ENCODE results near the gene MGAT5.

The MGAT5 gene

DNA sequence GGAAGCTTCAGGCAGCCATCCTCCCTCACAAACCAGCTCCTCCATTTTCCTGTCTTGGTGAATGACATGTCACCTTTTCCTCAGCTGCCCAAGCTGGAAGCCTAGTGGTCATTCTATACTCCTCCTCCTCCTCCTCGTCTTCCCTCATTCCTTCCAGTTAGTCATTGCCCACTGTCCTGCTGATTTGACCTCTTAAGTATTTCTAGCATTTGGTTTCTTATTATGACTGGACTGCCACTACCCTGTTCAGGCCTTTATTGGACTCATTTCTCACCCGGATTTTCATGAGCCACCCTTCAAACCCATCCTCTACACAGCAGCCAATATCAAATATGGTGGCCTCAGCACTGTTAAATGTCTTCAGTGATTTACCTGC lies 21.9 kb upstream of the MGAT5 start:
- no peak for DNase-seq

DNA sequence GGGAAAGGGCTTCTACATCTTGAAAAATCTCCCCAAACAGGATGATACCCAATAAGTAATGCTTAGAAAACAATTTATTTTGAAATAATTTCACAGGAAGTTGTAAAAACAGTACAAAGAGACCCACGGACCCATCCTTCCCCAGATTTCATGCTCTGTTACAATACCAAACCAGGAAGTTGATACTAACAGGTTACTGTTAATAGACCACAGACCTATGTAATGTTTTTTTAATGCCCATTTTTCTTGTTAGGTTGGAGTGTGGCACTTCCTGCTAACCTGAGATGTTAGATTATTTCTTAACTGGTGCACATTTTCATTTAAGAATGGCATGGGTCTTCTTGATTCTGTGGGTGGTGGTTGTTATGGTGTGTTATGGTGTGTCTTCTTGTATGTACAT lies 21.4 kb upstream of the MGAT5 start:
- DNase-seq = no peak

DNA sequence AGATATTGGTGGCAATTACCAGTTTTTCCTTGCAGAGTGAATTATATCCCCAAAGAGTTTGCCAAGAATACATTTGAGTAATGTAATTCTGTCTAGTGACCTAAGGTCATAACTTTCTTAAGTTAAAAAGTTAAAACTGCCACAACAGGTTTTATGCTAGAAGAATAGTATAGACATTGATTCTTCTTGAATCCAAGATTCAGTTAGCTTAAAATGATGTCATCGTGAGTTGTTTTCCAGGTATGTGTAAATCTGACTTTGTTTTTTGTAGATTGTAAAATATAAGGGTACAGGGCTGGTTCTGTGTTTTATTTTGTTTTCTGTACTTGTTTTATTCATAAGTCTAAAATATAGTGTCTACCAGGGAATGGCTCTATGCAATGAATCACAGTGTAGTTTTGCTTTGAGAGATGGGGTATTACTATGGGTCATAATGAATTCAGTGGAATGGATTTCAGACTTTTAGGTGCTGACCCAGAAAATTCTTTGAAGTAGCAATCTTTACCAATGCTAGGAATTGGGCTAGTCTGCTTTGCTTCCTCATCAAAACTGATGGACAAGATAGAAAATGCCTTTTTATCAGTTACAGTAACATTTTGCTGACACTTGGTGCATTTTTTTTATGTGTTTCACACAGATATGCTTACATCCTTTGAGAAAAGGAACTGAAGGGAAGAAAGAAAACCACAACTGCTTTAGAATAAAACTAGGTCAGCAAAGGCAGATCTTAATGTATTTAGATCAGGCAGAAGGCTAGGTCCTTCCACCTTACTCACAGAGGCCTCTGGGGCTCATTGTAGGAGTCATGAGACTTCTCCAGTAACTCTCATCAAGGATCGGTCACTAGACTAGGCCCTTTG lies 20.8 kb upstream of the MGAT5 start:
- no peak for DNase-seq

DNA sequence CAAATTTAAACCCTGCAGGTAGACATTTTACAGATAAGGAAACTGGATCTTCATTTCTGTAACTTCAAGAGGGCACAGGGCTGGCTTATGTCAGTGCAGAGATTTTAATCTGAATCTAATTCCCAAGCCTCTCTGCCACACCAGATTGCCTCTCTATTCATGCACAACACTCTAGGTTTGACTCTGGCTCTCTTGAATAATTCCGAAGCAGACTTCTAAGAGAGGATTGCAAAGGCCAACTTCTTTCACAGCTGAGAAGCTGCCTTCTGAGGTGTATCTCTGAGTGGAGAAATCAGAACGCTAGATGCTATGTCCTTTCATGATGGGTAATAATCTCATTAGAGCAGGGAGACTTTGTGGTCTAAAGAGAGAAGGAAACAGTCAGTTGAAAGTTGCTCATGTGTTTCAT lies 20.1 kb upstream of the MGAT5 start:
- DNase-seq = no peak

DNA sequence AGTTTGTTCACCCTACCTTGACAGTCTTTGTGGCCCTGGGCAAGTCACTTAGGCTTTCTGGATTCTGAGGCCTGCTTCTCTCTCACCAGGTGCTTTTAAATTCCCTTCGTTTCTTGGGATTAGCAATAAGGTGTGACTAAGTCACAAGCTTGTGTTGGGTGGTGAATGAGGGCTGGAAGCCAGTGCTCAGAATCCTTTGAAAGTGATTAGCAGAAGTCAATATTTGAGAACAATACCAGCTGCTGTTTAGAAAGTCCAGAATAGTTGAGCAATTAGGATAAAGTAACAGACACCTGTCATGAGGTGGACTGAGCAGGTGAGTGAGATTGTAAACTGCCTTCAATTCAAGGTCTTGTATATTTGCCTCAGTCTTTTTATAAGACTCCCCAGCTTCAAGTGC lies 19.3 kb upstream of the MGAT5 start:
- DNase-seq = no peak

DNA sequence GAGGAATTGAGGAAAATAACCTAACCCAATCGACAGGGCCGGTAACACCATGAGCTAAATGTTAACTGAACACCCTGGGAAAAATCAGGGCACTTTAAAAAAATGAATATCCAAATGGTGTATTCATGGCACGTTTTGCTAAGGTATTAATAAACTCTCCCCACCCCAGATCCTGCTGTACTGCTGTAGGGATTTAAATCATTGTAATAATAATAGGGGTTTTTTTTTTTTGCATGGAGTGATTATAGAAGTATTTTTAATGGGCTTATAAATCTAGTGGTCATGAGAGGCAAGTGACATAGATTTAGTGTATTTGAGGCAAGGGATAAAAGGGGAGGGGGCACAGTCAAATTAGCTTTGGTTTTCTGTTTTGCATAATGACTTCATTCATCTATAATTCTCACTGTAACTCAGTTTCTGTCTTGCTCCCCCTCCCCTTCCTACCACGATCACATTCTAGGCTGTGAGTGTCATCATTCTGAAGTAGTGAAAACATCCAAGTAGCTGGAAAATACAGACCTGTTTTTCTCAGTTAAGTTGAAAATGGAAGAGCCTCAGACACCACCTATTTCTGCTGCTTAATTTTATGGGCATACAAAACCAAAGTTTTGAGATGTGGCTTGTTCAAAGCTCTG lies 18.2 kb upstream of the MGAT5 start:
- DNase-seq = peak; percentile 14

DNA sequence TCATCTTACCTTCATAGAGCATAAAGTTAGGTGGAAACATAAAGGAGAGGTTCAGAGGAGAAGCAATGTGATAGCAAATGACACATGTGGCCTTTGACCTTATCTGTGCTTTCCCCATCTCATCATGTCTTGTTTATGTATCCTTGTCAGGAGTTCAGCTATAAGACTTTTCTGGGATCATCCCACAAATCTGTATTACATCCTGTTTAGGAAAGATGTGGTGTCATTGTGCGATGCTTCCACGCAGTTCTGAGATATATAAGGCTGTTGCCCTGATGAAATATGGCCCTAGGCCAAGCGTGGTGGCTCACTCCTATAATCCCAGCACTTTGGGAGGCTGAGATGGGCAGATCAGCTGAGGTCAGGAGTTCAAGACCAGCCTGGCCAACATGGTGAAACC lies 15.5 kb upstream of the MGAT5 start:
- no peak for DNase-seq

DNA sequence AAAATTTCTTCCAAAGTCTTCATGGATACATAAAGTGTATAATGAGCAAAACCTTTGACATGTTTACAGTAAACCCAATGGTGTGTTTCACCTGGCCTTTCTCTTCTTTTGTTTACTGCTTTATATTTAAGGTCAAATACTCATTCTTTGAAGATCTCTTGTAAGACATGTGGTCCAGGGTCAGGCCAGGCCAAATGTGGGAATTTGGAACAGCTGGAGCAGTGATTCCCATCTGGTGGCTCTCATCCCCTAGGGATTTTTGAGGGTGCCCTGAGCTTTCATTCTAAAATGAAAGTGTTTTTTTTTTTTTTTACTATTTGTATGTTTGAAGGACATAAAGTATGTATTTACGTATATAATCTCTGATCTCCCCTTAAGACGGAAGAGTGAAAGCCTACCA lies 13.8 kb upstream of the MGAT5 start:
- no peak for DNase-seq

DNA sequence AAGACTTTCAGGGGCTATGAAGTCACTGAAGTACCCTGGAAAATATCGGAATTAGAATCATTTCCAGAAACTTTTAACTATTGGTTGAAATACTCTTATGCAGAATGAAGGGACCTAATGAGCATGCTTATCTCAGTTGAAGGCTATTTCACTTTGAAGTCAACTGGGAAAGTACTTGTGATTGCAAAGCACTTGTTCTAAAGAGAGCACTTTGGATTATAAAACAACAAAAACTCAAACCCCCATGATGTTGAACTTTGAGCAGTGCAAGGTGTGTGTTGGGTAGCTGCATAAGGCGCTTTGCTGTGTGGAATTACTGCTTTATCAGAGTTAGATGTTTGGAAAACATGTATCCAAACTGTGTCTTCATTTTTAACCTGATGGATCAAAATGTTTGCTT lies 12.0 kb upstream of the MGAT5 start:
- no peak for DNase-seq

DNA sequence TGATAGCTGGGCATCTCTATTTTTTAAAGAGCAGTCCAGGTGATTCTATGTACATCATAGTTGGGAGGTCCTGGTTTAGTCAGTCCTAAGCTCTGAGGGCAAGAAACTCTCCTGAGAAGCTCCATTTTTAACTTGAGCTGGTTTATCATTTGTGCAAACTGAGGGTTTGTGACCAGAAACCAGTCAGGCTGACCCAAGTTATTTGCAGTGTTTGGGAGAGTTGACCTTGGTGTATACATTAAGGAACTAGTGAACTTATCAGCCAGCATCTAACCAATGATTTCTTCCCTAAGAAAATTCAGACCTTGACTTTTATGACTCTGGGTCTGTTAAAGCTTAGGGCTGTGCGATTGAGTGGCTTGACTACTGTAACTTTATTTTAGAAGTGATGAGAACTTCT lies 10.6 kb upstream of the MGAT5 start:
- DNase-seq = no peak

DNA sequence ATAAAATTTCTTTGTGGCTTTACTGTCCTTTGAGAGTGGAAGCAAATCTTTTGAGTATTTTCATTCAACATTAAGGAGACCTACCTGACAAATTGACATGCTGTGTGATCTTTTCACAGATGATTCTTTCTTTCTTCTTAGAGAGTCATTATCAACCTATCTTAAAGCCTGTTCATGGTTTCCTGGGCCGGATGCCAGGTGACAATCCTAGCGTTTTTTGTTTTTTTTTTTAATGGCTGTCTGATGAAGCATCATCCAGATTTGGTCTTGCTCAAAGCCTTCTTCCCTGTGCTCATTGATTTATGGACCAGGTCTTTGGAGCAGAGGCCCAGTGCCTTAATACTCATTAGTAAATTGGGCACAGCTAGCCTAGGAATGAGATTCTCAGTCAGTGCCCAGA lies 9.8 kb upstream of the MGAT5 start:
- no peak for DNase-seq

DNA sequence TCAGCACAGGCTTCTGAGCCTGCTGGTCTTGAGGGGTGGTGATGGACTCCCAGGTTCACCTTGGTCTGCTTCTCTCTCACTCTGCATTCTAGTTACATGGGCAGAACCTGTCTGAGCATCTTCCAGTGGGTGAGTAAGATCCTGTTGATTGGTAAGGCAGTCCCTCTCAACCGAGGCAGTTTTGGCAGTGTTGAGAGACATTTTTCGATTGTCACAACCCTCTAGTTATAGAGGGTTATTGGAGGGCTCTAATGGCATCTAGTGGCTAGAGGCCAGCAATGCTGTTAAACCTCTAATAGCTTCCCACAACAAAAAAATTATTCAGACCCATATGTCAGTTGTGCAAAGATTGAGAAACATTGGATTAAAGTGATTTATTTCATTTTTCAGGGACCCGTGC lies 9.3 kb upstream of the MGAT5 start:
- DNase-seq = no peak

DNA sequence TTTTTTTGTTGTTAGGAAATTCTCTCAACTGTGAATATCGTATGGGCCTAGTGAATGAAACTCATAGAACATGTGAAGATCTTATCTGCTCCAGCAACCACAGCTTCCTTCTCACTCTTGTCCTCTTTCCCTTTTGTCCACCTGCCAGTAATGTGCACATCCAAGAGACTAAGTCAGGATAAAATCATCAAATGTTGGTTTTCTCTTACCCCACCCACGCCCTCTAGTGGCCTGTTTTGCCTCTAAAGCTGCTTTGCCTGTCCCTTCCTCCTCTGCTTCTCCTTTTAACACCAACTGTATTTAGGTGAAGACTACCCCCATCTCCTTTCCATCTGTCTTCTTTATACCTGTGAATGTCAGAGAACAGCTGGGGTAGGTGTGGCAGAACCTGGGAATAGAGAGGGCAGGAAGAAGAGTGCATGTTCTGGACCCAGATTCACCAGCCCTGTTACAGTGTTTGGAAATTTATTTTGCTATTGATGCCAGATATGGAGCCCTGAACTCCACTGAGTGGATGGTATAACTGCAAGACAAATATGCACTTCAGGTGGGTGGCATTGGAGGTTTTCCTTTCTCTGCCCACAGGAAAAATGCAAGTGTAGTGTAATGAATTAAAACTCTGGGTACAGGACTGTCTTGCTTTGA lies 8.4 kb upstream of the MGAT5 start:
- DNase-seq = peak; percentile 41

DNA sequence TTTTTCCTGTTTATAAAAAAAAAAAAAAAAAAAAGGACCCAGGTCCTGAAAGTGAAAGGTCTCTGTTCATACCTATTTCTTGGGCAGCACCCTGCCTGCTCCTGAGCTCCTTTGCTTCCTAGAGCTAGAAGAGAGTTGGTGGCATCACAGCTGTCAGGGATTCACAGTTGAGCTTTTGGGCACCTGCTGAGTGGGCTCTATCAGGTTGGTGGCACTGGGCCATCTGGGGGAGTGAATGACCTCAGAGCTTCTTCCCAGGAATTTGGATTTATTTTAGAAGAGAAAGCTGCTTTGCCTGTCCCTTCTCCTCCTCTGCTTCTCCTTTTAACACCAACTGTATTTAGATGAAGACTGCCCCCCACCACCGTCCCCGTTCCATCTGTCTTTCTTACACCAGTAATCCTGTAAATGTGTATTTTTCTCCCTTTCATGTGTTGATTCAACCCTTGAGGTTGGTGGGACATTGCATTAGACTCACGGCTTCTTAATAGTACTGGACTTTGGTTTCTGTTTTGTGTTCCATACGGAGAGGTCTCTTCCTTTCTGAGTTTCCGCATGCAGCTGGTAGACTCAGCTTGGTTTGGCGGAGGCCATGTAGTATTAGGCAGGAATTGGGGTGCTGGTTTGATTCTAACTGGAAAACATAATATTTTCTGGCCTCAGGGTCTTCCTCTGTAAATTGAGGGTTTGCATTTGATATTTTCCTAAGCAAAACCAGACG lies 7.6 kb upstream of the MGAT5 start:
- no peak for DNase-seq

DNA sequence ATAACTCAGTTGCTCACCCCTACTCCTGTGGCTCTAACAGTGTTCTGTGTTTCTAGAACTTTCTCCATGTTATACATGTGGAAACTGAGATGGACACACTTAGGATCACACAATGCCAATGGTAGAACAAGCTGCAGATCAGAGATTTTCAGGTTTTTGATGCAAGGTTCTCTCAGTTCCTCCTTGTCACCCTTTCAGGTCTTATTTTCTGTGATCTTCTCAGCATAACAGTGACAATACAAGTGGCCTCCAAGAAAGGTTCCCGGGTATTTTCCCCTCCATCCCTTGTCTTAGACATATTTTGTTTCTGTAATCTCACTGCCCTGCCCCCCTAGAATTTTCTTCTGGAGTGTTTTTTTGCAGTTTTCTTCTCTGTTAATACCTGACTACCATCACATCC lies 6.2 kb upstream of the MGAT5 start:
- DNase-seq = no peak

DNA sequence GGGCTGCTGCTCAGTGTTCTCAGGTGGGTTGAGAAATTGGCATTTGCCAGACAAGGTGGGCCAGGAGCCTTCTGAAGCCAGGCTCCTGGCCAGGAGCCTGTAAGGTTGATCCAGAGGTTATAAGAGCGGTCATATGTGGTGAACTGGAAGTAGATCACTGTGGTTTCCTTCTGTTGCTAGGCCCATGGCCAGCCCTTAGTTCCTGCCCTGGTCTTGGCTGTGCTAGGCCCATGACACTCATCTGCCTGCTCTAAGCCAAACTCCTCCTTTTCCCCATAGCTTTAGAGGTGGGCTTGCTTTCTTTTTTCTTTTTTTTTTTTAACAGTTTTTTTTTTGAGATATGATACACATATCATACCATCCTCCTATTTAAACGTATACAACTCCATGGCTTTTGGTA lies 5.0 kb upstream of the MGAT5 start:
- DNase-seq = no peak

DNA sequence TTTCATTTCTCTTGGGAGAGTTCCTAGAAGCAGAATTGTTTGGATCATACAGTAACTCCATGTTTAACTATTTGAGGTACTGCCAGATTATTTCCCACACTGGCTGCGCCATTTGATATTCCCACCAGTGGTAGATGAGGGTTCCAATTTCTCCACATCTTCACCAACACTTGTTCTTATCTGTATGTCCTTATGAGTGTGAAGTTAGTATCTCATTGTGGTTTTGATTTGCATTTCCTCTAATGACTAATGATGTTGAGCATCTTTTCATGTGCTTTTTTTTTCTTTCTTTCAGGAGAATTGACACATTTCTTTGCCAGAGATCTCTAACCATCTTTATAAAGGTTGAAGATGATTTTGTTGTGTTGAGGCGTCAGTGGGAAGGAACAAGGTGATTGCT lies 4.1 kb upstream of the MGAT5 start:
- no peak for DNase-seq

DNA sequence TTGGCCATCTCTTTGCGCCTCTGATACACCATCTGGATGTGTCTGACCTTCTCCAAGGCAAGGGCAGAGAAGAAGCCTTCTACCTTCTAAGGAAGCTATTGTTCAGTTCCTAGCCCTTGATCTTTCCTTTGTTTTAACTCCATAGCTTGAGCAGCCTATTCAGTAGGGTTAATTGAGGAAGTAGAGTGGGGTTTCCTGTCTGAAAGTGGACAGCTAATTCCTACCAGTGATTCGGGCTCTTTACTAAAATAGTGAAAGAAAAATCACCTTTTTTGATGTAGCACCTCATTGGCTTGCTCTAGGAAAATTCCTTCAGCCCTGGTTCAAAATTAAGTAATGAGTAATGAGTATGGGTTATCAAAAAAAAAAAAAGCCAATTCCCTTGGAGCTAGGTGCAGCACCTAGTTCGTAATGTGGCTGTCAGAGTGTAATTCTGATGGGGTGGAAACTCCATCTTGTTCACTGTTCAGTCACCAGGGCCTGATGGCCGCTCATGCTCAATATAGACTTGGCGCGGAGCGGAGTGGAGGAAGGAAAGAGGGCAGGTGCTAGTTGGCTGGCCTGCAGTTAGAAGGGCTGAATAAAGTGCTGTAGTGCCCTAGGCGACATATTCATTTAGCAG lies 2.9 kb upstream of the MGAT5 start:
- DNase-seq = no peak

DNA sequence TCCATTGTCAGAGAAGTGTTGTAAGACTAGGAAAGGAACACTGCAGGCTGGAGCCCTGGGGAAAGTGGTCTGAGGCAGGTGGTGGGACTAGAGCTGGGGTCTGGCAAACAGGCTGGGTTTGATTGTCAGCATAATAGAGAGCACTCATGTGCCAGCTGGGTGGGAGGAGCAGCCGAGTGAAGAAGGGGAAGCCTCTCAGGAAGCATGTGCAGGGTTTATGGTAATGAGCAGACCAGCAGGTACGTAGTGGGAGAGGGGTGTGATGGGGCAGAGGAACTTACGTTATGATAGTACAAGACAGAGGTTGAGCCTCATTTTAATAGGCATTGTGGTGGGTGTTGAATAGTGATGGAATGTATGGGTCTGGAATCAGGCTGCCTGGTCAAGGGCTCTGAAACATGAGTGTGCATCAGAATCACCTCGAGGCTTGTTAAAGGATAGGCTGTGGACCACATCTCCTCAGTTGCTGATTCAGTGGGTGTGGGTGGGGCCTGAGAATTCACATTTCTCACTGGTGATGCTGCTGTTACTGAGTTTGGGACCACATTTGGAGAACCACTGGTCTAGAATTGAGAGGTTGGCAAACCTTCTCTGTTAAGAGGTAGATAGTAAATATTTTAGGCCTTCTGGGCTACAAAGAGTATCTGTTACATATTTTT lies 1.7 kb upstream of the MGAT5 start:
- DNase-seq = no peak

DNA sequence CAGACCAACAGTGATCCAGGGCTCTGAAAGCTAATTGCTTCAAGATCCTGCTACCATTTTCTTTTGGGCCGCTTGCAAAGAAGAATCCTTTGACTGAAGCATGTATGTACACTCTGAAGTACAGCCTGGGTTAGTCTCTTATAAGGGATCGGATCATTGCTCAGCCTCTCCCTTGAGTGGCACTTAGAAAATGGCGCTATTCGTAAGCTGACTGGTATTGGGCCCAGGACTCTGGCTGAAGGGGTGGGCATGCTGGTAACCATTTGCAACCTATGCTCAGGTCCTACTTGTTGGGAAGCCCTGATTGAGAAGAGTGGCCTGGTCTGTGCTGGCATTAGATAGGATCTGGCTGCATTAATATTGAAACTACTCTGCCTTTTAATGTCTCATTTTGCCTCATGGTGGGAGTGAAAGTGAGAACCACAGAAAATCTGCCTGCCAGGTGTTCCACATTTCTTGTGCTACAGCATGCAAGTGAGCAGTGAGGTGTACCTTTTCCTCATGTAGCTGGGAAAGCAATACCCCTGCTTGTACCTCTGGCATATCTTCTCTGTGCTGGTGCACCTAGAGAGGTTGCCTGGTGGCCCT lies 661 bp upstream of the MGAT5 start:
- no peak for DNase-seq

DNA sequence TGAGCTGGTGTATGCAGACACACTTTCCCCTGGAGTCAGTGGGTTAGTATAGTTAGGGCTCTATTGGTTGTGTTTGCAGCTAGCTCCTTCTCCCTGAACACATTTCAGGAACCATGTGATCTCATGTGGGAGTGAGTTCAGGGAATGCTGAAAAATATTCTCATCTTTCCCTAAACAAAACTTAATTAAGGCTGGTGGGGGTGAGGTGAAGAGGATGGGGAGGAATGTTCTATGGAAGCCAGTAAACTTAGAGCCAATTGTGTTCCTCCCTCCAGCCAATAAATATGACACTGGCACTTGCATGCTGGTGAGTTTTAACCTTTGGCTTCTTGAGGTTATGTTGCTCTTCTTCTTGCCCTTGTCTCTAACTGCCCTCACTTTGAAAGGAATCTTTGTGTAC lies 952 bp downstream of the MGAT5 start:
- DNase-seq = no peak

DNA sequence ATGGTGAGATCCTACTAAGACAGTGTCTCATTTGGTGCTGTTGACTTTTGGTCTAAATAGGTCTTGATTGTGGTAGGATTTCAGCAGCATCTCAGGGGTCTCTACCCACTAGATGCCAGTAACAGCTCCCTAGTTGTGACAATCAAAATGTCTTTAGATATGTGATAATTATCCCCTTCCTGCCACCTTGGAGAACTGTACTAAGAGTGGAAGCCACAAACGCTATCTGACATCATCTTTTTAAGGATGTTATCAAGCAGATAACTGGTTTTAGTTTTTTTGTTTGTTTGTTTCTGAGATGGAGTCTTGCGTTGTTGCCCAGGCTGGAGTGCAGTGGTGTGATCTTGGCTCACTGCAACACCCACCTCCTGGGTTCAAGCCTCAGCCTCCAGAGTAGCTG lies 3.1 kb downstream of the MGAT5 start:
- DNase-seq = no peak
